HG03060 (cell line): ENCODE data around the gene CHST8.

Experiments used
- ATAC-seq: cut with Tn5 transposase; IDR thresholded peaks from one replicate; pipeline ENCODE4 v1.9.1; 2021; ENCODE audit warnings: low read depth, moderate number of reproducible peaks; ENCODE audit not compliant: unreplicated experiment

Gene CHST8

GRCh38 chr19:33756177-33756576 lies 134.4 kb downstream of the CHST8 start:
- ATAC-seq: no peak

DNA sequence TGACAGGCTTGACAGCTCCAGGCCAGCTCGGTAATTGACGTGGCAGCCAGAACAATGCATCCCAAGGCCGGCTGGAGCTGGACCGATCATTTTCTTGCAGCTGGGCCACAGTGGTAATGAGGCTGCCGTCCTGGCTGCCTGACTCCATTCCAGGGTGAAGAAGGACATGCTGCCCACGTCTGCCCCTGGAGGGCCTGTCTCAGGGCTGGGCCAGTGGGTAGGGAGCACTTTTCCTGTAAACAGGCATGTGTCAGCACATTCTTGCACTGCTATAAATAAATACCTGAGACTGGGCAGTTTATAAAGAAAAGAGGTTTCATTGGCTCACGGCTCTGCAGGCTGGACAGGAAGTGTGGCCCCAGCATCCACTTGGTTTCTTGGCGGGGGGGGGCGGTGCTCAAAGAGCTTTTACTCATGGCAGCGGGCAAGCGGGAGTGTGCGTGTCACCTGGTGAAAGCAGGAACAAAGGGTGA lies 136.8 kb downstream of the CHST8 start:
- ATAC-seq: no peak

DNA sequence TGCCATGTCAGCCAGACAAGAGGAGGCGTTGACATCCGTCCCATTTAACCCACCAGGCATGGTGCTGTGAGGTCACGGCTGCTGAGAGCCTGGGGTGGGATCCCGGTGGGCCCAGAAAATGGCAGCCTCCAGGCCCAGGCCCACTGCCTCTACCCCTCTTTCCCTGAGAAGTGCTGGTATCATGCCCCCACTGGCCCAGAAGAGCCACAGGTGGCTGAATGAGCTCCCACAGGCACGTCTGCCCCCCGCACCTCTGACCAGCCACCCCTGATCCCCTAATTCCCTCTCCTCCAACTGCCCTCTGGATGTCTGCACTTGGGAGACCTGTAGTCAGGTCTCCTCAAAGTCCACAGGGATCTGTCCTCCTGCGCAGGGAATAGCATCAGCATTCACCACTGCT lies 137.6 kb downstream of the CHST8 start:
- ATAC-seq: no peak

GRCh38 chr19:33763633-33764371 lies 142.0 kb downstream of the CHST8 start:
- no peak for ATAC-seq

DNA sequence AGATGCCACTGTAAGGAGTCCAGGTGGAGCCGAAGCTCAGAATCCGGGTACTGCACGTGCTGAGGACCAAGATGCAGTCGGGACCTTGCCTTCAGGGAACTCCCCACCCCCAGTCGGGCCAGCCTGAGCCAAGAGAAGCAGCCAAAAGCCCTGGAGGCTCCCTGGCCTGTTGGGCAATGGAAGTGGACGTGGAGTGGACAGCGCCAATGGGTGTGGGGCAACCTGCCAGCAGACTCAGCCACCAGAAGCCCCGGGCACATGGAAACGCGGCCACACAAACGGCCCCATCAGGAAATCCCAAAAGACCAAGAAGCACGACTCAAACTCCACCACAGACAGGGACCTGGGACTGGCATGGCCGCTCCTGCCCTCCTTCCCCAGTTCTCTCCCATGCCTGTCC lies 144.9 kb downstream of the CHST8 start:
- ATAC-seq: no peak

DNA sequence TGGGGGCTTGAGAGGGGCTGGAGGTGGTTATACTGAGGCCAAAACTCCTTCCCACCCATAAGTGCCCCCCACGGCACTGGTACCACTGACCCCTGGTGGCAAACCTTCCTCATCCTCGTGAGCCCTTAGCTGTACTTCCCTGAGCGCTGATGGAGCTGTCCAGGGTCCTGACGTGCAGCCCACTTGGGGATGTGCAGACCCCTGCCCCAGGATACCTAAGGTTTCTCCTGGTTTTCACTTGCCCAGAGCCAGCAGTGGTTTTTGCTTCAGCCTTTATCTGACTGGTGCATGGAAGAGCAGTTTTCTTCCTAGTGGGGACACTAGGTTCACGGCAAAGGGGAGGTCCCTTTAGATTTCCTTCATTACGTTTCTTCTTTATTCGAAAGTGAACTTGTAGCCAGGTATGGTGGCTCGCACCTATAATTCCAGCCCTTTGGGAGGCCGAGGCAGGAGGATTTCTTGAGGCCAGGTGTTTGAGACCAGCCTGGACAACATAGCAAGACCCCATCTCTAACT lies 146.2 kb downstream of the CHST8 start:
- ATAC-seq: no peak

DNA sequence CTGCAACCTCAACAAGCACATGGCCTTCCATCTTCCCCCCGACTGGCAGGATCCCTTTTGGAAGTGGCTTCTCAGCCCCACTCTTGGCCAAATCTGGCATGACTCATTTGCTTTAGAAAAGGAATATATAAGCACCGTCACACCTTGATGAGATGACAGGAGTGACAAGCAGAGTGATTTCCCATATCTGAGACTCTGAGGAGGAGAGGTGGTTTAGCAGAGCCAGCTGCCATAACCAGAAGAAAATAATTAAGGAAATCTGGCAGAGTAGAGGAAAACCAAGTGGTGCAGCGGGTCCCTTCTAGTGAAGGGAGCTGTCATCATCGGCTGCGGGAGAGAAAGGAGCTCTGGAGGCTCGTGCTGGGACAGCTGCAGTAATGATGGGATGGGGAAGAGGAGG lies 147.5 kb downstream of the CHST8 start:
- no peak for ATAC-seq

- ATAC-seq: no peak
These were observed 148.4 kb downstream of the CHST8 start for GRCh38 chr19:33770107-33770506.

GRCh38 chr19:33771384-33772101 lies 149.8 kb downstream of the CHST8 start:
- ATAC-seq: no peak

DNA sequence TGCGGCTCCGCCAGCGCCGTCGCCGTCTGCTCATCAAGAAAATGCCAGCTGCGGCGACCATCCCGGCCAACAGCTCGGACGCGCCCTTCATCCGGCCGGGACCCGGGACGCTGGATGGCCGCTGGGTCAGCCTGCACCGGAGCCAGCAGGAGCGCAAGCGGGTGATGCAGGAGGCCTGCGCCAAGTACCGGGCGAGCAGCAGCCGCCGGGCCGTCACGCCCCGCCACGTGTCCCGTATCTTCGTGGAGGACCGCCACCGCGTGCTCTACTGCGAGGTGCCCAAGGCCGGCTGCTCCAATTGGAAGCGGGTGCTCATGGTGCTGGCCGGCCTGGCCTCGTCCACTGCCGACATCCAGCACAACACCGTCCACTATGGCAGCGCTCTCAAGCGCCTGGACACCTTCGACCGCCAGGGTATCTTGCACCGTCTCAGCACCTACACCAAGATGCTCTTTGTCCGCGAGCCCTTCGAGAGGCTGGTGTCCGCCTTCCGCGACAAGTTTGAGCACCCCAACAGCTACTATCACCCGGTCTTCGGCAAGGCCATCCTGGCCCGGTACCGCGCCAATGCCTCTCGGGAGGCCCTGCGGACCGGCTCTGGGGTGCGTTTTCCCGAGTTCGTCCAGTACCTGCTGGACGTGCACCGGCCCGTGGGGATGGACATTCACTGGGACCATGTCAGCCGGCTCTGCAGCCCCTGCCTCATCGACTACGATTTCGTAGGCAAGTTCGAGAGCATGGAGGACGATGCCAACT lies 150.5 kb downstream of the CHST8 start:
- ATAC-seq: no peak

DNA sequence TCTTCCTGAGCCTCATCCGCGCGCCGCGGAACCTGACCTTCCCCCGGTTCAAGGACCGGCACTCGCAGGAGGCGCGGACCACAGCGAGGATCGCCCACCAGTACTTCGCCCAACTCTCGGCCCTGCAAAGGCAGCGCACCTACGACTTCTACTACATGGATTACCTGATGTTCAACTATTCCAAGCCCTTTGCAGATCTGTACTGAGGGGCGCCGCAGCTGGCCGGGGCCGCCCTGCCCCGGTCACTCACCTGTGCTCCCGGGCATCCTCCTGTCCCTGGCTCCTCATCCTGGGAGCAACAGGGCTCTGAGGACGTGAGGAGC lies 151.1 kb downstream of the CHST8 start:
- ATAC-seq: no peak

DNA sequence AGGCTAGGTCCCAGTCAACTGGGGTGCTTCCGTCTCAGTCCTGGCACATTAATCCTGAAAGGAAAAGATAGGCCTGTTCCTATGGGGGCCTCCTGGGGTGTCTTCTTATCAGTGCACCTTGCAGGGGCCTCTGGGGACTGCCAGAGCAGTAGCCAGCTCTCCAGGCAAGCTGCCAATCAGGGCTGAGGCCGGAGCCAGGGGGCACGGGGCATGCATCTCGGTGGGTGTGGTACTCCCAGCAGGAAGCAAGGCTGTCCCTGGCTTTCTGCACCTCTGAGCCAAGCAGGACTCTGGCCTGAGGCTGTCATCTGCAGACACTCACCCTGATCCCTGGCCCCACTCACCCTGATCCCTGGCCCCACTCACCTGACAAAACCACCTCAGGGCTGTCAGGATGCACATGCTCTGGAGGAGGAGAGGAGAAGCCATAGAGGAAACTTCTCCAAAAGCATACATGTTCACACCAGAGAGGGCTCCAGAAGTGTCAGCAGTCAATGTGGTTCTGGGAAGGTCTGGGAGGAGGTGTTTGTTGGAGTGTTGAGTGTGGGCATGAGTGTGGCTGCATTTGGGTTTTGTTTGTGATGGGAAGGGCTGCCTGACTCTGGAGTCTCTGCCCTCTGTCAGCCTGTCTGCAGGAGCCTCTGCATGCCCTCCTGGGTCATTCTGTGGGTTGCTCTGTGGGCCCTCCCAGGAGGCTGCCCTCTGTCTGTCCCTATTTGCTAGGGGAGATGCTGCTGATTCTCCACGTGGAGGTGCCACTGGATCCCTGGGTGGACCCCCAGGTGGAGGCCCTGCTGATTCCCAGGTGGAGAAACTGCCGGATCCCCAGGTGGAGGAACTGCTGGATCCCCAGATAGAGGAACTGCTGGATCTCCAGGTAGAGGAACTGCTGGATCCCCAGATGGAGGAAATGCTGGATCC lies 152.2 kb downstream of the CHST8 start:
- ATAC-seq: no peak

GRCh38 chr19:33774751-33775150 lies 153.0 kb downstream of the CHST8 start:
- no peak for ATAC-seq

DNA sequence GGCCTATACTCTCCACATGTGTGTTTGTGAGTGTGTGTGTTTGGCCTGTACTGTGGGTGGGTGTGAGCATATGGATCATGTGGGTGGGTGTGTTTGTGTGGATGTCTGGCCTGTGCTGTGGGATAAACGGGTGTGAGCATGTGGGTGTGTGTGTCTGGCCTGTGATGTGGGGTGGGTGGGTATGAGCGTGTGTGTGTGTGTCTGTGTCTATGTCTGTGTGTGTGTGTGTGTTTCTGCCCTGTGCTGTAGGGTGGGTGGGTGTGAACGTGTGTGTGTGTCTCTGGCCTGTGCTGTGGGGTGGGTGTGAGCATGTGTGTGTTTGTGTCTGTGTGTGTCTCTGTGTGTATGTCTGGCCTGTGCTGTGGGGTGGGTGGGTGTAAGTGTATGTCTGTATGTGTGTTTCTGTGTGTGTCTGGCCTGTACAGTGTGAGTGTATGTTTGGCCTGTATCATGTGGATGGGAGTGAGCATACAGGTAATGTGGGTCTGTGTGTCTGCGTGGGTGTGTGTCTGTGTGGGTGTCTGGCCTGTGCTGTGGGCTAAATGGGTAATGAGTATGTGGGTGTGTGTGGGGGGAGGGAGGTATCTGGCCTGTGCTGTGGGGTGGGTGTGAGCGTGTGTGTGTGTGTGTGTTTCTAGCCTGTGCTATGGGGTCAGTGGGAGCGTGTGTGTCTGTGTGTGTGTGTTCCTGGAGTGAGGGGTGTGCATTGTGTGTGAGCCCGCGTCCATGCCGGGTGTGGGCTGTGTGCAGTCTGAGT lies 154.2 kb downstream of the CHST8 start:
- no peak for ATAC-seq

DNA sequence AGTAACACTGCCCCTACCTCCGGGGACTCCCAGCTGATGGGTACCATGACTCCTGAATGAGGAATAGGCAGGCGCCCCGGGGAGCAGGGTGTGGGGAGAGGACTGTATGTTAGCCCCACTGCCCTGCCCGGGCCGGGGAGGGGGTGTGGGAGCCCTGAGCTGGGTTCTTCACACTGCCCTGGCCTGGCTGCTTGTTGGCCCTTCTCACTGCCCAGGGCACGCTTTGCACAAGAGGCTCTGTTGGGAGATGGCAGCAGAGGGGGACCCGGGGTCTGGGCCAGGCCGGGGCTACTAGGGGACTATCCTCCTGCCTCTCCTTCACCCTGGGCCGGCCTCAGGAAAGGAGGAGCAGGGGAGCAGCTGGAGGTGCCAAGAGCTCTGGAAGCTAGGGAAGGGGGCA lies 155.6 kb downstream of the CHST8 start:
- ATAC-seq: no peak

DNA sequence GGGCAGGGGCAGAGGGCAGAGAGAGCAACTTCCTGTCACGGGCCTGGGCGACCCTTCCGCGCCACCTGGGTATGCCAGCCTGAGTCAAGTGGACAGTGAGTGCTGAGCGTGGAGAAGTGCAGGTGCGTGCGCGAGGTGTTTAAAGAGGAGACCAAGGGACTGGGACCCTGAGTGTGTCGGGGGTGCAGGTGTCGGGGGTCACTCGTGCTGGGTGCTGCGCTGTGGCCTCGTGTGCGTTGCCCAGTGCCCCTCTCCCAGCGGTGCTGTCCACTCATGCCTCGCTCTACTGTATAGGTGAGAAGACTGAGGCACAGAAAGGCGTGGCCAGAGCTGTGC lies 156.0 kb downstream of the CHST8 start:
- ATAC-seq: no peak

GRCh38 chr19:33778089-33778791 lies 156.5 kb downstream of the CHST8 start:
- no peak for ATAC-seq

GRCh38 chr19:33779849-33780248 lies 158.1 kb downstream of the CHST8 start:
- no peak for ATAC-seq

DNA sequence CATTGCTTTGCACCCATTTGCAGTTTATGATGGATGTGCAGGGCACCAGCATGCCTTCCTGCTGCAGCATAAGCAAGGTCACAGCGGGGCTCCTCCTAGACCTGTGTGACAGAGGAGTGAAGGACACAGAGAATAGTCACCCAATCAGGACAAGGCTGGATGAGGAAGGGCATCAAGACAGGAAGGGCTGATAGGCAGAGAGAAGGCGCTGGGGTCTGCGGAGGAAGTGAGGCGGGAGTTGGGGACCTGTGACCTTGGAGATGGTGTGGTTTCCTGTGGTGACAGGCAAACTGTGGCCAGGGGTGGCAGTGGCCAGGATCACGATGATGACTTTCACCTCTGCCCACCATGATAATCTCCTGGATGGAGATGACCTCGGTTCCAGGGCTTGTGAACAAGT lies 158.5 kb downstream of the CHST8 start:
- ATAC-seq: no peak
